ENCODE results near the gene MYOM1.

- no peak for TF ChIP-seq POLR2A (IDR thresholded peaks at IDR 0.05)
- TF ChIP-seq, protein P1, sequence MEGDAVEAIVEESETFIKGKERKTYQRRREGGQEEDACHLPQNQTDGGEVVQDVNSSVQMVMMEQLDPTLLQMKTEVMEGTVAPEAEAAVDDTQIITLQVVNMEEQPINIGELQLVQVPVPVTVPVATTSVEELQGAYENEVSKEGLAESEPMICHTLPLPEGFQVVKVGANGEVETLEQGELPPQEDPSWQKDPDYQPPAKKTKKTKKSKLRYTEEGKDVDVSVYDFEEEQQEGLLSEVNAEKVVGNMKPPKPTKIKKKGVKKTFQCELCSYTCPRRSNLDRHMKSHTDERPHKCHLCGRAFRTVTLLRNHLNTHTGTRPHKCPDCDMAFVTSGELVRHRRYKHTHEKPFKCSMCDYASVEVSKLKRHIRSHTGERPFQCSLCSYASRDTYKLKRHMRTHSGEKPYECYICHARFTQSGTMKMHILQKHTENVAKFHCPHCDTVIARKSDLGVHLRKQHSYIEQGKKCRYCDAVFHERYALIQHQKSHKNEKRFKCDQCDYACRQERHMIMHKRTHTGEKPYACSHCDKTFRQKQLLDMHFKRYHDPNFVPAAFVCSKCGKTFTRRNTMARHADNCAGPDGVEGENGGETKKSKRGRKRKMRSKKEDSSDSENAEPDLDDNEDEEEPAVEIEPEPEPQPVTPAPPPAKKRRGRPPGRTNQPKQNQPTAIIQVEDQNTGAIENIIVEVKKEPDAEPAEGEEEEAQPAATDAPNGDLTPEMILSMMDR (IDR thresholded peaks at IDR 0.05): no peak
These were observed 42.7 kb upstream of the MYOM1 start for GRCh38 chr18:3262234-3263131.

Measured in uterus (tissue), 2 donors.